ENCODE data around the gene GAL3ST2.

The GAL3ST2 gene

DNA sequence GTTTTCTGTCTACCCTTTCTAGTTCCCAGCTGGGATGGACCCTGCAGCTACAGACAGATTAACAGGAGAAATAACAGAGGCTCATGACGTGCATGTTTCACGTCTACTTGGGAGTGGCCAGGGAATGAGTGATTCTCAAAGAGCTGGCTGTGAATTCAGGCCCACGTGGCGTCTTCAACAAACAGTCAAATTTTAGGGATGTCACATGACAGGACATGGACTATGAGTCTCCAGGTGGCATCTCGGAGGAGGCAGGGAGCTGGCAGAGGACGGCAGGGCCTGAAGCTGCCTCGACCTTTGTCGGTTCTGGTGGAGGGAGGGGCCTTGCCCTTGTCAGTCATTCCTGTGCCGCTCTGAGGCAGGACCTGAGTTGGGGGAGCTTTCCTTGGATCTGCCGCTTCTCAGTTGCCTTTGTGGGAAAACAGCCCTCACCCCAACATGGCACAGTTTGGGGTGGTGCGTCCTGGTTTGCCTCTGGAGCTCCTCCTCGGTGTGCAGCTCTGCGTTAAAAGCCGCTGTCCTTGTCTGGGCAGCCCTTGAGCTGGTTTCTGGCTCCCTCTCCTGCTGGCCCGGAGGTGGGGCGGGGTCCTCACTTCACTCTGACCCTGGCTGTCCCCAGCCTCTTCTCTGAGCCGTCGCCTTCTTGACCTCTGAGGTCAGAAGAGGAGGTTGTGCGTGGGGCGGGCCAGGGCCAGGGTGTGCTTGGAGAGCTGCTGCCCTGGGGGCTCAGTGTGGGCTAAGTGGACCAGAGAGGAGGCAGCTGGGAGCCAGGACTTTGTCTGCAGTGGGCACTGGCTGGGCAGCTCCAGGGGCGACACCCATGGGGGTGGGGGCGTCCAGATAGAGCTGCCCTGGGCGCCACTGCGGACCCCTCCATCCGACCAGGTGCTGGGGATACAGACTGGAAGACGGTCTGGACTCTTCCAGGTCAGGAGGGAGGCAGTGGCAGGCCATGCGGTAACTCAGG lies 12.1 kb upstream of the GAL3ST2 start:
- H3K27ac ChIP-seq: no peak overlapping the region
- DNase-seq (ENCODE audit: low read depth, low spot score): no peak

DNA sequence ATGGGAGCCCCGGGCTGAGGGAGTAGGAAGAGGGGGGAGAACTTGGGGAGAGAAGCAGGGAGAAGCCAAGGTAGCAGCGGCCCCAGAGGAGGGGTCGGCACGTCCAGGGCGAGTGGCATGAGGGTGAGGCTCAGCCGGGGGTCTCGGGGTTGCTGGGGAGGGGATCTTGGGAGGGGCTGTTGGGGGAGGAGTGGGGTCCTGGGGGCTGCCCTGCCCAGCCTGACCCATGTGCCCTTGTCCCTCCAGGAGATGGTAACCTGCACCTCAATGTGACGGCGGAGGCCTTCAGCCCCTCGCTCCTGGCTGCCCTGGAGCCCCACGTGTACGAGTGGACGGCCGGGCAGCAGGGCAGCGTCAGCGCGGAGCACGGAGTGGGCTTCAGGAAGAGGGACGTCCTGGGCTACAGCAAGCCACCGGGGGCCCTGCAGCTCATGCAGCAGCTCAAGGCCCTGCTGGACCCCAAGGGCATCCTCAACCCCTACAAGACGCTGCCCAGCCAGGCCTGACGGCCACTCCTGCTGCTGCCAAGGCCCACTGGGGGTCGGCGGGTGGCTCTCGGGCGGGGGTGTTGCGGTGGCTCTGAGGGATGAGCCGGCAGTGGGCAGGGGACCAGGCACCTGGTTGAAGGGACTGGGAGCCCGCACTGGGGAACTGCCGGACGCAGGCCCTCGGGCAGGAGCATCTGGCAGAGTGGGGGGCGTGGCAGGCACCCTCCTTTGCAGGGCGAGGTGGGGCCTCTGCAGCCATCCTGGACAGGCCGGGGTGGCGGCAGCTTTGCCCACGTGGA lies 9.0 kb upstream of the GAL3ST2 start:
- no peak overlapping the region for H3K27ac ChIP-seq
- DNase-seq (ENCODE audit: low read depth, low spot score): no peak

DNA sequence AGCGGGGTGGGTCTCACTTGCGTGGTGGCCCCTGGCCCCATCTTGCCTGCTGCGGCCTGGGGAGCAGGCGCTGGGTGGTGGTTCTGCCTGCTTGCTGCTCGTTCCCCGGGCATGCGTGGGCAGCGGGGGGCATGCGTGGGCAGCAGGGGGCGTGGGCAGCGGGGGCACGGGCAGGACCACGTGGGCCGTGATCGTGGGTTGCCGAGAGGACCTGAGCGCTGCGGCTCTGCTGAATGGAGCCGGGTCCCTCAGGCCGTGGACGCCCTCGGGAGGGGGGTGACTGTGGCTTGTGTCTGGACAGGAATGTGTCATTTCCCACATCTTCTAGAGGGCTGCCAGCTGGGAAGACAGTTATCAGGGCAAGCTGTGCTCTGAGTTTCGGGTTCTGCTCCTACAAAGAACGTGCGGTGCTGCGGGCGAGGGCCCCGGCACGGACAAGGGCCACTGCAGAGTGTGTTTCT lies 8.3 kb upstream of the GAL3ST2 start:
- H3K27ac ChIP-seq: no peak overlapping the region
- DNase-seq (ENCODE audit: low read depth, low spot score): no peak

DNA sequence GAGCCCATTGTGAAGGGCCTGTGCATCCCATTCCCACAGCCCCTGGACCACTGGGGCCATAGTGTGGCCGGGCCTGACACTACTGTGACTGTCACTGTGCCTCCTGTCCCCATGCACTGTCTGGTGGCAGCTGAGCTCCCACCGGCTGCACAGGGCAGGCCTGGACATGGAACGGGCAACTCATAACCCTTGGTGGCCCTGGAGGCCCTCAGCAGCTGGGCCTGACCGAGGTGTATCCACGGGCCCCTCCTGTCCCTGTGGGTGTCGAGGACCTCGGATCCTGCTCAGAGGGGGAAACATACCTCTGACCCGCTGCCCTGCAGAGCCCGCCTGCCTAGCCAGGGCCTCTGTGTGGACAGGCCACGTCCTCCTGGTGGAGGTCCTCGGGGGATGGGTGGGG lies 7.8 kb upstream of the GAL3ST2 start:
- no peak overlapping the region for H3K27ac ChIP-seq
- DNase-seq (ENCODE audit: low read depth, low spot score): no peak

DNA sequence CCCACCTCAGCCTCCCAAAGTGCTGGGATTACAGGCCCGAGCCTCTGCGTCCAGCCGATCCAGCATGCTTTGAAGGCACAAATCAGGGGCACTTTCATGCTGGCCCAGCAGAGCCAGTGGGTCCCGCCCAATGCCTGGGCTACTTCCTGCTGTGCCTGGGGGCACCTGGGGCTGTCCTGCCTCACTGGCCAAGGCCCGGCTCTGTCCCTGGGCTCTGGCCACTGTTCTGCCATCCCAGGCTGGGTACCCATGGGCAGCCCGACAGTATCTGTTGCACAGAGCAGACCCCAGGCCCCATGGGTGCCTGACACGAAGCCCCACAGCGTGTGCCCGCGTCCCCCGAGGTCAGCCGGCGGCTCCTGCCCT lies 6.8 kb upstream of the GAL3ST2 start:
- no peak overlapping the region for H3K27ac ChIP-seq
- no peak for DNase-seq (ENCODE audit: low read depth, low spot score)

DNA sequence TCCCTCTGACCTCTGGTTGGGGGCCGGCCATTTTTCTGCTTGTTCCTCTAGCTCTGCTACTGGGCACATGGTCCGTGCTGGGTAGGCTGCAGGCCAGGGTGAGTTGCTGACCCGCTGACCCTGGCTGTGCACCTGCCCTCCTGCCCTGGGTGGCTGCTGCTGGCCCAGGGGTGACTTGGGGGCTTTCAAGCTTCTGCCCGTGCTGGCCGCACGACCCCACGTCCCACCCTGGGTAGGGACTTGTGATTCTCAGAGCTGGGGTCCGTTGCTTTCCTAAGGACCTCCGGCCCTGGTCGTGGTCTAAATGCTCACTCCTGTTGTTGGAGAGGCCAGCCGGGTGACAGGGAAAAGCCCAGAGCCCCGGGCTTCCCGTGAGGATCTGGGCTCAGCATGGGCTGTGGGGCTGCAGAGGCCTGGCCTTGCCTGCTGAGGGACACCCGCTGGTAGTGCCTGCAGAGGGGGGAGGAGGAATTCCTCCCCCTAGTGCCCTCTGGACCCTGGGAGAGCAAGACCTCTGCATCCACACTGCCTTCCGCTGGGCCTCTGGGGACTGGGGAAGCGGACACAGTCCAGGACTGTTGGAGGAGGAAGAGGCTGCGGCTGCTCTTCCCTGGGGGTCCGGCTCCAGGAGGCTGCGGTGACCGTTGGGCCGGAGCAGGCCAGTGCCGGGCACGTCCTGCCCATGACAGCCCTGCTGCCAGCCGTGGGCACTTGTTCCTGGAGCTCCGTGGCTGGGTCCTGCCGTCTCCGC lies 6.3 kb upstream of the GAL3ST2 start:
- H3K27ac ChIP-seq: no peak overlapping the region
- no peak for DNase-seq (ENCODE audit: low read depth, low spot score)

DNA sequence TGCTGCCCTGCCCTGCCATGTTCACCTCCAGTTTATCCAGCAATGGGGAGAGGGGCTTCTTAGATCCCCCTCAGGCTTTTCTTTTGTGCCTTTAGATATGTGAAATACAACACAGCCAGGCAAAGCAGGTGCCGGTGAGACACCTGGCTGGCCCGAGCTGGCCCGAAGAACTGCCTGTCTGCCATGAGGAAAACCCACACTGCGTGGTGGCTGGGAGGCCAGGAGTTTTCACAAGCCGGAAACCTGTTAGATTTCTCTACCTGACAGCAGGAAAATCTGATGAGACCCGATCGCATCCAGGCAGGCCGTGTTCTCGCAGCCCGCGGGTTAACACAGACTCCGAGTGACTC lies 5.7 kb upstream of the GAL3ST2 start:
- no peak overlapping the region for H3K27ac ChIP-seq
- DNase-seq (ENCODE audit: low read depth, low spot score): no peak

DNA sequence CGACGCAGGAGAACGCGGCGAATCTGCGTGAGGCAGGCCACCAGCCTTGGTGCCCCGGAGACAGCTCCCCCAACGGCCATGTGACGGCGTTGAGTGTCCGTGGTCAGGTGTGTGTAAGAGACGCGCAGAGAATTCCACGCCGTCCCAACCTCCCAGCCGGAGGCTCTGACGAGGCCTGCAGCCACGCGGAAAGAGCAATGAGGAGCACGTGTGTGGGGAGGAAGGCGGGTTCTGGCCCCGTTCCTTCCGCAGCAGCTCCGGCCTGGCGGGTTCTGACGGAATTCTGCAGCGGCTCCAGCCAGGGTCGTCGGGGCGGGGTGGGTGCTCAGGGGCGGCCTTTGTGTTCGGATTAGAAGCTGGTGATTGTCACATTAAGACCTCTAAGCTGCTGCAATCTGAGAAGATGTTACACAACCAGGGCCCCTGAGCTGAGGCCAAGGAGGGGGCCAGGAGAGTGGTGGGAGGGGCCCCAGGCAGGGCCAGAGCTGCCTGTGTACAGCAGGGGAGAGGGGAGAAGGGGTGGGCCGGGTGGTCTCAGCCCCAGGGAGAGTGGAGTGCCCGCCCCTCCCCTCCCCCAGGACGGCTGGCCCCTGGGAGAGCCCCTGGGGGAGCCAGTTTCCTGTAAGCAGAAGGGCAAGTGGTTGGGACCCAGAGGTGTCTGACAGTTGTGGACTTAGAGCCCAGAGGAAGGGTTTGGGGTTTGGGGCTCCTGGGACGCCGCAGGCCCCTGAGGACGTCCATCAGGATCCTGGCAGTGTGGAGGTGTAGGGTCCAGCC lies 5.1 kb upstream of the GAL3ST2 start:
- no peak for DNase-seq (ENCODE audit: low read depth, low spot score)
- H3K27ac ChIP-seq: no peak overlapping the region

DNA sequence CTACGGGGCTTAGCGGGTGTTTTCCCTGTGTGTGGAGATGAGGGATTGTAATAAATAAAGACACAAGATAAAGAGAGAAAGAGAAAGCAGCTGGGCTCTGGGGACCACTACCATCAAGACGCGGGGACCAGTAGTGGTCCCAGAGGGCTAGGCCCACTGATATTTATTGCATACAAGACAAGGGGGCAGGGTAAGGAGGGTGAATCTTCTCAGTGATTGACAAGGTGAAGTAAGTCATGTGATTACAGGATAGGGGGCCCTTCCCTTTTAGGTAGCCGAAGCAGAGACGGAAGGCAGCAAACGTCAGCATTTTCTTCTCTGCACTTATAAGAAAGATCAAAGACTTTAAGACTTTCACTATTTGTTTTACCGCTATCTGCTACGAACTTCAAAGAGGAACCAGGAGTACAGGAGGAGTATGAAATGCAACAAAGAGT lies 4.5 kb upstream of the GAL3ST2 start:
- H3K27ac ChIP-seq: no peak overlapping the region
- DNase-seq (ENCODE audit: low read depth, low spot score): no peak

DNA sequence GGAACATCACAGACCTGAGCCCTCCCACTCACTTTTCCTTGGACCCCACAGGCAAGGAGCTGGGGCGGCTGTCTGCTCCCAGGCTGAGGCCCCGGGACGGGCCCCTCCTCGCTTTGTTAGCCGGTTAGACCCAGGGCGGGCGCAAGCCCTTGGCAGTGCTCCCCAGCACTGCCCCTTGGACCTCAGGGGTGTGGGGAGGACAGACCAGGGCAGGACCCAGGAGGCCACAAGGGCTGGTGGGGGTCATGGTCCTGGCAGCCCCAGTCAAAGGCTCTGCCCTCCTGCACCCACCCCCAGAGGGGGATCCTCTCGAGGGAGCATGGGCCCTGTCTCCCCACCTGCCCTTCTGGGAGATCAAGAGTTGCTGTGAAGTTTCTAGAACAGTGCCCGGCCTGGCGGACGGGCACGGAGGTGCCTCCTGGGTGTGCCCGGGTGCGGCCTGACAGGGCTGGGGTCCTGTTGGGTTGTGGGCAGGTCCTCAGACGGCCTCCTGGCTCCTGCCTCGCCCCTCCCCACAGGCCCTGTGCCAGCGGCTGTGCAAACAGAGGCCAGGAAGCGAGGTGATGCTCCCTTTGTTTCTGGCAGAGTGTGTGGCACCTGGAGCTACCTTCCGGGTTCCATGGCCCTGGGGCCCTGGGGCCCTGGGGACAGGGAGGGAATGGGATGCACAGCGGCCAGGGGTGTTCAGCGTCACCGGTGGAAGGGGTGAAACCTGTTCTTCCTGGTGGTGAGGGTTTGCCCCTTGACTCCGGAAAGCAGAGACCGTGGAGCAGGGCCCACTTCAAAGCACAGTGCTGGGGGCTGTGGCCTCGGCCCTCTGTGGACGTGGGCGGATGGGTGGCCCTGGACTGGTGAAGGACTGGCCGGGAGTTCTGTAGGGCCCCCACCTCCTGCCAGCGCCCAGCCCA lies 2.9 kb upstream of the GAL3ST2 start:
- H3K27ac ChIP-seq: no peak overlapping the region
- DNase-seq (ENCODE audit: low read depth, low spot score): no peak

DNA sequence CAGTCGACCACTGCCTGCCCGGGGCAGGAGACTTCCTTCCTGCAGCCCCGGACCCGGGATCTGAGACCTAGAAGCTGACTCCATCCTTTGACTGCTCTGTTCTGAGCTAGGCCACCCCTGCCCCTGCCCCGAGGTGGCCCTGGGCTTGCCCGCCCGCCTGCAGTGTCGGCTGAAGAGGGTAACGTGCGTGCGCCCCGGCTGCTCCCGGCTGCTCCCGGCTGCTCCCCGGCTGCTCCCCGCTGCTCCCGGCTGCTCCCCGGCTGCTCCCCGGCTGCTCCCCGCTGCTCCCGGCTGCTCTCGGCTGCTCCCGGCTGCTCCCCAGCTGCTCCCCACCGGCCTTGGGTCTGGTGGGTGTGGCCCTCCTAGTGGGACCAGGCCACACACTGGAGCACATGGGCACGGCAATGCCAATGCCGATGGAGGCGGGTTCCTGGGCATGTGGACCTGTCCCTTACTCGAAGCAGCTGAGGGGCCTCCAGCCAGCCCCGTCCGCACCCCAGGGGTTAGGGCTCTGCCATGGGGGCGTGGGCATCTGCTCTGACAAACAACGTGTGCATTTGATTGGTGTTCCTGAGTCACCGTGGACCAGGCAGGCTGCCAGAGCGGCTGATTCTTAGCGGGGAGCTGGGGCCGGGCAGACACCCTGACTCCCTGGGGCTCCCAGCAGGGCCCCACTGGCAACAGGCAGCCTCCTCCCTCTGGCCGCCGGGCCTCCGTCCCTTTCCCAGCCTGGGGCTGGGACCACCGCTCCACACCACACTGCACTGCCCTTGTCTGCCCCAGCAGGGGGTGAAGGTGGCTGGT lies 2.0 kb upstream of the GAL3ST2 start:
- DNase-seq (ENCODE audit: low read depth, low spot score): no peak
- H3K27ac ChIP-seq: no peak overlapping the region

DNA sequence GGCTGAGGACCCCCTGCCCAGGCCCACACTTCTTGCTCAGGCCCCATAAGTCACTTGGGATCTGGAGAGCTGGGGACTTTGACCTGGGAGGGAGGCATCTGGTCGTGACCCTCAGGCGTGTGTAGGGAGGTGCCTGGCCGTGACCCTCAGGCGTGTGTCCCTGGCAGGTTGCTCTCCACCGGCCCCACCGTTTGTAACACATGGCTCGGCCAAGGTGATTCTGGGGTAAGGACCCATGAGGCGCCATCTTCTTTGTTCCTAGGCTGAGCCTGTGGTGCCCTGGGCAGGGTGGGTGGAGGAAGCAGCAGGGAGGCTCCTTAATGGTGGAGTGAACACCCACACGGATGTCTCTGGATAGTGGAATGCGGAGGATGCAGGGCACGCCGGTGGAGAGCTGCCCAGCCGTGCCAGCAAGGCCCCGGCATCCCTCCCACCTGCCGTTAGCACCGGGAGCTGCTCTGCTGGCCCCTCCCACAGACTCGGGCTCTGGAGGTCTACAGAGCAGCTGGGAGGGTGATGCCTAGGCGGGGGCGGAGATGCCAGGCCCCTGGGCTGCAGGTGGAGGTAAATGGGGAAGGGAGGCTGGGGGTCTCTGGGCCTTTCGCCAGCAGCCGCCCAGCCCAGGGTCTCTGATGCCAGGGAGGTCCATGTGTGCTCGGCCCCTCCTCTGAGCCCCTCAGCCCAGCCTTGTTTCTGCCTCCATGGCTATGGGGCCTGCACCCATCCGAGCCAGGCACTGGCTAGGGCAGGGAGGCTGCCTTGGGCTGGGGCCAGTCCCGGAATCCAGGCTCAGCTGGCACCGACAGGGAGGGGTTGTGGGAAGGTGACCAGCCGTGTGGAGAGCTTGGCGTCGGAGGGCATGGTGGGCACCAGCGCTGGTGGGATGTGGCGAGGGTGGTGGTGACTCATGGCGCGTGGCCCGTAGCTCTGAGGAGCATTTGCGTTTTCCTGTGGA lies 1.1 kb upstream of the GAL3ST2 start:
- no peak overlapping the region for H3K27ac ChIP-seq
- no peak for DNase-seq (ENCODE audit: low read depth, low spot score)

DNA sequence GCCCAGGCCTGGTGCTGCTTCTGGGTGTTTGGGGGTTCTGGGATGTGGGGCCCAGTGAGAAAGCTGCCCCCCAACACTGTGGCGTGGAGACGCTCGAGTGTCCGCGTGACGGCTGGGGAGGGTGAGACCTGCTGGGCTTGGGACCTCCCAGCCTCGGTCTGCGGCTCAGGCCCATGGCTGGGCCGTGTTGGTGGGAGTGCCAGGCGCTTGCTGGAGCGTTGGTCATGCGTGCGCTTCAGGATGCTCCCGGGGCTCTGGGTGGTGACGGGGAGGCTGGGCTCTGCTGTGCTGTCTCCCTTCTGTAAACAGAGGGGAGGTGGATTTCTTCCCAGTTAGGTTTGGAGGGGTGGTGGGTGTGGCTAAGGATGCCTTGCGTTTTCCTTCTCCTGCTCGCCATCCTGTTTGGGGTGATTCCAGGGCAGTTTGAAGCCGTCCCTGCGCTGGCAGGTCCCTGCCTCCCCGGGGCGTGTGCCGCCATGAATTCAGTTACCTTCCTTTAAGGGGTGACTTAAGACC lies 606 bp downstream of the GAL3ST2 start:
- no peak overlapping the region for H3K27ac ChIP-seq
- no peak for DNase-seq (ENCODE audit: low read depth, low spot score)

DNA sequence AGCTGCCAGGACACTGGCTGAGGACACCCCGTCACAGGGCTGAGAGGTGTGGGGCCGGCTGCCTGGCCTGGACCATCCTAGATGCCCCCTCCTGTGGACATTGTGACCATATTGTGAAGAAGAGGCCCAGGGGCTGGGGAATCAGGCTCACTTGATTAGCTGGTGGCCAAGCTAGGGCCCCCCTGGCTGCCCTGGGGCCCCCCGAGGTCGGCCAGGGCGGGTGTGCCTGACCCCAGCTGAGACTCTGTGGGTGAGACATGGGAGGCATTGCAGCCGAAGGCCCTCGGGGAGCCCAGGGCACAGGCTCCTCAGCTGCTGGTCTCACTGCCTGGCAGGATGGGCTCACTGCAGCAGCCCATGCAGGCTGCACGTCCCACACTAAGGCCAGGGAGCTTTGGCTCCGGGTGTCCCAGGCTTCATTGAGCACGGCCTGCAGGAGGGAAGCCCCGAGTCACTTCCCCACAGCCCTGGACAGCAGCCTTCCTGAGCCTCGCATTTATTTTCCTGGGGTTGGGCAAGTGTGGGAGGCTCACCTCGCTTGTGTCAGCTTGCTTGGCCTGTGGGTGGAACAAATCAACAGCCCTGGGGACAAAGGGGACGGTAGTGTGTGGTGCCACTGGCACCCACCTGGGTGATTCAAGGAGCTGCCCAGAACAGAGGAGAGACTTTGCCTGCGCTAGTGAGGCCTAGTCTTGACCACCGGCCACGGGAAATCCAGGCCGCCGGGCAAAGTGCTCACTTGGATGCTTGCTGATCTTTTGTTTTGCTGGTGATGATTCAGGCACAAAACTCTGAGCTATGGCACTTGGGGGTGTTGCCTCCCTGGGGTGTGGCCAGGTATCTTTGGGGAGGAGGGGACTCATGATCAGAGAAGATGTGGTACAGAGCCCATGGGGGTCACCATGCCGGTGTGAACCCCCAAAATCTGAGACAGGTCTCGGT lies 1.3 kb downstream of the GAL3ST2 start:
- no peak overlapping the region for H3K27ac ChIP-seq
- DNase-seq (ENCODE audit: low read depth, low spot score): no peak

DNA sequence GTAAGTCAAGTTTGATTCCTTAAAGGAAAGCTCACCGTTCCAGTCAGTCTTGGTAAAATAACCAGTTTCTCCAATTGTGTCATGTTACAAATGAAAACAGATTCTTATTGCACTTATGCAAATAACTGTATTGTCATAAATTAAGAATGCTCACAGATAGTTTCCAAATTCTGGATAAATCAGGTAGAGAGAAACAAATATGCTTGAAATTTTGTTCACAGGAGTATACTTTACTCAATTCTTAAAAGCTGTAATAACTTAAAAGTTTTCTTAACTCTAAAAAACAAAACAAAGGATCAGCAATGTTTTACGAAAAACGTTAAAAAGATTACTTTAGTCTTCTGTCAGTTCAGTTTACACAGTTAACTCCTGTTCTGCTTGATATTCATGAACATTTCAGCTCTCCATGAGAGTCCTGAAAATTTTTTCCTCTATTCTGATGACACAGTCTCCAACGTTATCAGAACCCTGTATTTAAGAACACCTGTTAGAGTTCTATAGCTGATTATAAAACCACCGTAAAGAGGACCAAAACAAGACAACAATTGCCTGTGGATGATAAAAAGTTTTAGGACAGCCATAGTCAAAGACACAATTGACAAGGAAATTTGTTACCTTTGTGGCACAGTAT lies 4.4 kb downstream of the GAL3ST2 start:
- no peak for DNase-seq (ENCODE audit: low read depth, low spot score)
- no peak overlapping the region for H3K27ac ChIP-seq

Measured in epithelial cell of prostate (primary cell).